ENCODE results near the gene UROS.

GRCh38 chr10:125797424-125797823 is 25.6 kb downstream of the UROS start:
- TF ChIP-seq POLR2A (IDR thresholded peaks at IDR 0.05; ENCODE audit: low read depth, low read length), result no peak
- no peak for TF ChIP-seq TARDBP (IDR thresholded peaks at IDR 0.05; ENCODE audit: borderline replicate concordance)
- no peak for TF ChIP-seq JUNB (IDR thresholded peaks at IDR 0.05)
- TF ChIP-seq USF1 (IDR thresholded peaks at IDR 0.05; ENCODE audit: borderline replicate concordance, extremely low read length, insufficient read depth, low read depth, low read length), result no peak

All from GM12878 (cell line).